Prostate gland (tissue), 2 donors: ENCODE measurements around the gene TMCO4.

Experiments
- POLR2A ChIP-seq: fragments of 450-650 bp; IDR thresholded peaks from one replicate; pipeline ENCODE4 v1.6.1; 2016; ENCODE audit warnings: antibody characterized with exemption, mild to moderate bottlenecking
- POLR2AphosphoS5 ChIP-seq: sonication (generic); formaldehyde crosslinking; IDR thresholded peaks from one replicate; pipeline ENCODE4 v1.6.1; 2017; ENCODE audit warnings: antibody characterized with exemption
- TF ChIP-seq, protein P1 (sequence below), 4 experiments: fragments of 200-600 bp in 2 of 4; fragments of 450-650 bp in 2 of 4; sonication (generic) in 2 of 4; IDR thresholded peaks; 1 replicate in 3 of 4; 2 replicates in 1 of 4; pipeline ENCODE4 v1.5.1; 2016 to 2019; ENCODE audit warnings: antibody characterized with exemption in 4 of 4, mild to moderate bottlenecking in 2 of 4, moderate library complexity in 2 of 4

DNA sequence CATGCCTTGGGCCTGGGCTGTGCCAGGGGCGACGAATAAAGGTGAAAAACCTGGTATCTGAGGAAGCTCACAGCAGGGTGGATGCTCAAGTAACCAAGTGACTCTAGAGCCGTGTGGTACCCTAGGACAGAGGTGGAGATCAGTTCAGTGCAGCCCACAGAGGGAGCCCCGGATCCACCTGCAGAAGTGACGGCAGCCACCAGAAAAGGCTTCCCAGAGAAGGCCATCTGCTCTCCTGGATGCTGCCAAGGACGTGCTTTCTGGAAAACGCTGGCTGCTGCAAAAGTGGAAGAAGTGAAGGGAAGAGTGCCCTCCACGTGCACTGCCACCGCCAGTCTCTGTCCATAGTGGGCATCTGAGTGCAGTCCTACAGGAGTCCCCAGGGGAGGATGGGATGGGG is 27.7 kb downstream of the TMCO4 start:
- TF ChIP-seq, protein P1, sequence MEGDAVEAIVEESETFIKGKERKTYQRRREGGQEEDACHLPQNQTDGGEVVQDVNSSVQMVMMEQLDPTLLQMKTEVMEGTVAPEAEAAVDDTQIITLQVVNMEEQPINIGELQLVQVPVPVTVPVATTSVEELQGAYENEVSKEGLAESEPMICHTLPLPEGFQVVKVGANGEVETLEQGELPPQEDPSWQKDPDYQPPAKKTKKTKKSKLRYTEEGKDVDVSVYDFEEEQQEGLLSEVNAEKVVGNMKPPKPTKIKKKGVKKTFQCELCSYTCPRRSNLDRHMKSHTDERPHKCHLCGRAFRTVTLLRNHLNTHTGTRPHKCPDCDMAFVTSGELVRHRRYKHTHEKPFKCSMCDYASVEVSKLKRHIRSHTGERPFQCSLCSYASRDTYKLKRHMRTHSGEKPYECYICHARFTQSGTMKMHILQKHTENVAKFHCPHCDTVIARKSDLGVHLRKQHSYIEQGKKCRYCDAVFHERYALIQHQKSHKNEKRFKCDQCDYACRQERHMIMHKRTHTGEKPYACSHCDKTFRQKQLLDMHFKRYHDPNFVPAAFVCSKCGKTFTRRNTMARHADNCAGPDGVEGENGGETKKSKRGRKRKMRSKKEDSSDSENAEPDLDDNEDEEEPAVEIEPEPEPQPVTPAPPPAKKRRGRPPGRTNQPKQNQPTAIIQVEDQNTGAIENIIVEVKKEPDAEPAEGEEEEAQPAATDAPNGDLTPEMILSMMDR (IDR thresholded peaks at IDR 0.05): no peak
- TF ChIP-seq POLR2A: no peak
- TF ChIP-seq POLR2AphosphoS5: no peak
